ENCODE data around the gene XYLT1.
"Not testable (repeated sequence)": the region's sequence is repeated elsewhere in the genome, so short reads cannot be mapped to it uniquely, and the experiment has no call there.

XYLT1 gene

DNA sequence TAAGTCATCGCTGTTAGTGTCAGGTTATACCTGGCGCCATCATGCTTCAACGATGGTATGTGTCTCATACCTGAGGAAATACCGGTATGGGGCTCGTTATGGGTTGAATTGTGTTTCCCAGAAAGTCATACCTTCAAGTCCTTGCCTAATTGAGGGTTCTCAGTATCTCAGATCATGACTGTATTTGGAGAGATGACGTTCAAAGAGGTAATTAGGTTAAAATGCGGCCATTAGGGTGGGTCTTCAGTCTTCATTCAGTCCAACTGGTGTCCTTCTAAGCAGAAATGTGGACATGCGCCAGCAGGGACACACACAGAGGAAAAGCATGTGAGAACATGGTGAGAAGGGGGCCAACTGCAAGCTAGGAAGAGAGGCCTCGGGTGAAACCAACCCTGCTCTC is 37.5 kb upstream of the XYLT1 start:
- H3K9me3 ChIP-seq (ENCODE audit: severe bottlenecking): no peaks in the 10 kb centered on the region
- no peak overlapping the region for H3K4me3 ChIP-seq (ENCODE audit: severe bottlenecking)
- ATAC-seq (ENCODE audit: low read depth) (no peak), DNase-seq (ENCODE audit: low spot score) (no peak)
- H3K27me3 ChIP-seq (ENCODE audit: insufficient read depth, poor library complexity, severe bottlenecking): no peaks in the 10 kb centered on the region
- H3K36me3 ChIP-seq (ENCODE audit: low read depth): no peaks in the 10 kb centered on the region
- TF ChIP-seq, protein P1, sequence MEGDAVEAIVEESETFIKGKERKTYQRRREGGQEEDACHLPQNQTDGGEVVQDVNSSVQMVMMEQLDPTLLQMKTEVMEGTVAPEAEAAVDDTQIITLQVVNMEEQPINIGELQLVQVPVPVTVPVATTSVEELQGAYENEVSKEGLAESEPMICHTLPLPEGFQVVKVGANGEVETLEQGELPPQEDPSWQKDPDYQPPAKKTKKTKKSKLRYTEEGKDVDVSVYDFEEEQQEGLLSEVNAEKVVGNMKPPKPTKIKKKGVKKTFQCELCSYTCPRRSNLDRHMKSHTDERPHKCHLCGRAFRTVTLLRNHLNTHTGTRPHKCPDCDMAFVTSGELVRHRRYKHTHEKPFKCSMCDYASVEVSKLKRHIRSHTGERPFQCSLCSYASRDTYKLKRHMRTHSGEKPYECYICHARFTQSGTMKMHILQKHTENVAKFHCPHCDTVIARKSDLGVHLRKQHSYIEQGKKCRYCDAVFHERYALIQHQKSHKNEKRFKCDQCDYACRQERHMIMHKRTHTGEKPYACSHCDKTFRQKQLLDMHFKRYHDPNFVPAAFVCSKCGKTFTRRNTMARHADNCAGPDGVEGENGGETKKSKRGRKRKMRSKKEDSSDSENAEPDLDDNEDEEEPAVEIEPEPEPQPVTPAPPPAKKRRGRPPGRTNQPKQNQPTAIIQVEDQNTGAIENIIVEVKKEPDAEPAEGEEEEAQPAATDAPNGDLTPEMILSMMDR (IDR thresholded peaks at IDR 0.05; ENCODE audit: poor library complexity, severe bottlenecking): no peak
- H3K4me1 ChIP-seq (ENCODE audit: insufficient read depth, poor library complexity, severe bottlenecking): no peaks in the 10 kb centered on the region
- no peak overlapping the region for H3K27ac ChIP-seq (ENCODE audit: poor library complexity, severe bottlenecking)

DNA sequence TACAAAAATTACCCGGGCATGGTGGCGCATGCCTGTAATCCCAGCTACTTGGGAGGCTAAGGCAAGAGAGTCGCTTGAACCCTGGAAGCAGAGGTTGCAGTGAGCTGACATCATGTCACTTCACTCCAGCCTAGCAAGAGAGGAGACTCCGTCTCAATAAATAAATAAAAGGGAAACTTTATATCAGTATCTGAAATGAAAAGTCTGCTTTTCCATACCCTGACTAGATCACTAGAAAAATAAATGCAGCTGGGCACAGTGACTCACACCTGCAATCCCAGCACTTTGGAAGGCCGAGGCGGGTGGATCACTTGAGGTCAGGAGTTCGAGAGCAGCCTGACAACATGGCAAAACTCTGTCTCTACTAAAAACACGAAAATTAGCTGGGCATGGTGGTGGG is 36.8 kb upstream of the XYLT1 start:
- not testable (repeated sequence) for H3K4me1 ChIP-seq (ENCODE audit: insufficient read depth, poor library complexity, severe bottlenecking); H3K4me3 ChIP-seq (ENCODE audit: severe bottlenecking); H3K27me3 ChIP-seq (ENCODE audit: insufficient read depth, poor library complexity, severe bottlenecking); H3K36me3 ChIP-seq (ENCODE audit: low read depth); ATAC-seq (ENCODE audit: low read depth); H3K27ac ChIP-seq (ENCODE audit: poor library complexity, severe bottlenecking); DNase-seq (ENCODE audit: low spot score); H3K9me3 ChIP-seq (ENCODE audit: severe bottlenecking)

DNA sequence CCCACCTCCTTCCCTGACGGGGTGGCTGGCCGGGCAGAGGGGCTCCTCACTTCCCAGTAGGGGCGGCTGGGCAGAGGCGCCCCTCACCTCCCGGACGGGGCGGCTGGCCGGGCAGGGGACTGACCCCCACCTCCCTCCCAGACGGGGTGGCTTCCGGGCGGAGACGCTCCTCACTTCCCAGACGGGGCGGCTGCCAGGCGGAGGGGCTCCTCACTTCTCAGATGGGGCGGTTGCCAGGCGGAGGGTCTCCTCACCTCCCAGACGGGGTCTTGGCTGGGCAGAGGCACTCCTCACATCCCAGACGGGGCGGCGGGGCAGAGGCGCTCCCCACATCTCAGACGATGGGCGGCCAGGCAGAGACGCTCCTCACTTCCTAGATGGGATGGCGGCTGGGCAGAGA is 35.1 kb upstream of the XYLT1 start:
- ATAC-seq (ENCODE audit: low read depth); DNase-seq (ENCODE audit: low spot score); H3K9me3 ChIP-seq (ENCODE audit: severe bottlenecking); H3K4me3 ChIP-seq (ENCODE audit: severe bottlenecking); H3K27ac ChIP-seq (ENCODE audit: poor library complexity, severe bottlenecking); H3K4me1 ChIP-seq (ENCODE audit: insufficient read depth, poor library complexity, severe bottlenecking); H3K36me3 ChIP-seq (ENCODE audit: low read depth); H3K27me3 ChIP-seq (ENCODE audit: insufficient read depth, poor library complexity, severe bottlenecking): not testable (repeated sequence)

DNA sequence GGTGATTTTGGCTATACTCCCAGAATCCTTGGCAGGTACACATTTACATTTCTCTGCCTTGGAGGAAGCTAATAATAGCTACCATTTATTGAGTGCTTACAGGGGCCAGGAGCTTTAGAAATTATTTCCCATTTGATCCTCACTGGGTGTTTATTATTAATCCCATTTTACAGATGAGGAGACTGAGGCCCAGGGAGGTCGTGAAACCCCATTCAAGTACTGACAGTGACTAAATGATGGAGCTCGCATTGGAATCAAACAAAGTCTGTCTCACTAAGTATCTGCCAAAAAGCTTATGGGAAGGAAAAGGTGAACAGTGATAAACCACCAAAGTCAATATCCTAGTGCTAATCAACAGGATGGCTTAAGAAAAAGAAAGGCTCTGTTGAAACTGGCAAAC is 33.3 kb upstream of the XYLT1 start:
- ATAC-seq (ENCODE audit: low read depth) (no peak), DNase-seq (ENCODE audit: low spot score) (no peak)
- H3K4me1 ChIP-seq (ENCODE audit: insufficient read depth, poor library complexity, severe bottlenecking): no peaks in the 10 kb centered on the region
- TF ChIP-seq, protein P1 (IDR thresholded peaks at IDR 0.05; ENCODE audit: poor library complexity, severe bottlenecking): no peak
- H3K4me3 ChIP-seq (ENCODE audit: severe bottlenecking): no peak overlapping the region
- H3K27ac ChIP-seq (ENCODE audit: poor library complexity, severe bottlenecking): no peak overlapping the region
- no peaks in the 10 kb centered on the region for H3K27me3 ChIP-seq (ENCODE audit: insufficient read depth, poor library complexity, severe bottlenecking)
- H3K9me3 ChIP-seq (ENCODE audit: severe bottlenecking): no peaks in the 10 kb centered on the region
- H3K36me3 ChIP-seq (ENCODE audit: low read depth): no peaks in the 10 kb centered on the region

- DNase-seq (ENCODE audit: low spot score) (no peak), ATAC-seq (ENCODE audit: low read depth) (no peak)
- H3K4me1 ChIP-seq (ENCODE audit: insufficient read depth, poor library complexity, severe bottlenecking): no peaks in the 10 kb centered on the region
- no peak overlapping the region for H3K27ac ChIP-seq (ENCODE audit: poor library complexity, severe bottlenecking)
- H3K27me3 ChIP-seq (ENCODE audit: insufficient read depth, poor library complexity, severe bottlenecking): no peaks in the 10 kb centered on the region
- TF ChIP-seq, protein P1 (IDR thresholded peaks at IDR 0.05; ENCODE audit: poor library complexity, severe bottlenecking): no peak
- H3K4me3 ChIP-seq (ENCODE audit: severe bottlenecking): no peak overlapping the region
- no peaks in the 10 kb centered on the region for H3K9me3 ChIP-seq (ENCODE audit: severe bottlenecking)
- H3K36me3 ChIP-seq (ENCODE audit: low read depth): no peaks in the 10 kb centered on the region
Measured at GRCh38 chr16:17503331-17503730, 32.6 kb upstream of the XYLT1 start.

GRCh38 chr16:17501321-17501720 is 30.6 kb upstream of the XYLT1 start:
- no peak overlapping the region for H3K27ac ChIP-seq (ENCODE audit: poor library complexity, severe bottlenecking)
- ATAC-seq (ENCODE audit: low read depth) (no peak), DNase-seq (ENCODE audit: low spot score) (no peak)
- no peaks in the 10 kb centered on the region for H3K27me3 ChIP-seq (ENCODE audit: insufficient read depth, poor library complexity, severe bottlenecking)
- no peaks in the 10 kb centered on the region for H3K4me1 ChIP-seq (ENCODE audit: insufficient read depth, poor library complexity, severe bottlenecking)
- H3K9me3 ChIP-seq (ENCODE audit: severe bottlenecking): no peaks in the 10 kb centered on the region
- TF ChIP-seq, protein P1 (IDR thresholded peaks at IDR 0.05; ENCODE audit: poor library complexity, severe bottlenecking): no peak
- H3K36me3 ChIP-seq (ENCODE audit: low read depth): no peaks in the 10 kb centered on the region
- no peak overlapping the region for H3K4me3 ChIP-seq (ENCODE audit: severe bottlenecking)
